HL-60/S4 treated with phorbol 12-myristate 13-acetate at 8.2 ng/mL for 4 days and 3 days (cell line): ENCODE results near the gene CCER1.

Source experiments
- in situ Hi-C: fragments of 300-500 bp; cut with MboI; formaldehyde crosslinking; loops from 2 replicates; pipeline ENCODE4 v1.15.0; 2022; ENCODE audit warnings: low sequenced_read_pairs

The CCER1 gene

DNA sequence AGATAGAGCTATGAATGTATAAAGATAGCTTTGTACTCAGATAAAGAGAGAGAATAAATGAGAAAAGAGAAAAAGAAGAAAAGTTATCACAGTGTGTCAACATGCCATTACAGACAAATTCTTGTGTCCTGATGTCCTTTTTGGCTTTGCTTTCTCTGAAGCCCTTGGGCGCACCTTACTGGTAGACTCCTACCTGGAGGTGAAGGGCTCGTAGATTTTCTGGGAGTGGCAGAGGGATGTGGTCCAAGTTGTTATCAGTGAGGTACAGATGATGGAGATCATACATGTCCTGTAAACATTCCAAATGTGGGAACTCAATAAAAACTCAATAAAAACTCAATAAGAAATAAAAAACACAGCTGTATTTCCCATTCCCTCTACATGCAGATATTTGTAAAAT is 14.9 kb upstream of the CCER1 start:
- in situ Hi-C loops, result loop anchor here (25.0 kb wide), 1 partner anchor 1958 kb away; no protein-coding TSS in a partner anchor

DNA sequence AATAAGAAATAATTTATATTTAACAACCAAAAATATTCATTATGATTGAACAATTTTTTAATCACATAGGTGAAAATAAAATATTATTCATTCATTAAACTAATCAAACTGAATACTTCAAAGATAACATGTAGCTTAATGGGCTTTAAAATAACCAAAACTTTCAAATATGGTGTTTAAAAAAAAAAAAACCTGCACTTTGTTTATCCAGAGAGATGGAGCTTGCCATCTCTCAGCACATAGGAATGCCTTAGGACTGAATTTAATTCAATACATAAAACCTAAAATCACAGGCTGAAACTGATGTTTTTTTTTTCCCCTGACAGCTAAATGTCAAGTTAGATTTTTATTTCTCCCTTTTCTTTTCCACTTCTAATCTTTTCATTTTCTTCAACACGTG is 14.4 kb upstream of the CCER1 start:
- in situ Hi-C loops, result loop anchor here (25.0 kb wide), 1 partner anchor 1957 kb away; no protein-coding TSS in a partner anchor

DNA sequence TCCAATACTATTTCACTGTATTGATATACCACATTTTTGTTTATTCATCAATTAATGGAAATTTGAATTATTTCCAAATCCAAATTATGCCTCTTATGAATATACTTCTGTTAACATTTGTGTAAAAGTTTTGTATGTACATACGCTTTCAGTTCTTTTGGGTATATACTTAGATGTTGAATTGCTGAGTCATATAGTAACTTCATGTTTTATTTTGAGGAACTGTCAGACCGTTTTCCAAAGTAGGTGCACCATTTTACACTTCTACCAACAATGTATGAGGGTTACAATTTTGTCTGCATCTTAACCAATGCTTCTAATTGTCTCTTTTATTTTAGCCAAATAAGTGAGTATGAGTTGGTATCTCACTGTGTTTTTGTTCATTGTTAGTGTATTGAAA is 10.2 kb upstream of the CCER1 start:
- in situ Hi-C loops, result loop anchor here (25.0 kb wide), 1 partner anchor 1953 kb away; no protein-coding TSS in a partner anchor

DNA sequence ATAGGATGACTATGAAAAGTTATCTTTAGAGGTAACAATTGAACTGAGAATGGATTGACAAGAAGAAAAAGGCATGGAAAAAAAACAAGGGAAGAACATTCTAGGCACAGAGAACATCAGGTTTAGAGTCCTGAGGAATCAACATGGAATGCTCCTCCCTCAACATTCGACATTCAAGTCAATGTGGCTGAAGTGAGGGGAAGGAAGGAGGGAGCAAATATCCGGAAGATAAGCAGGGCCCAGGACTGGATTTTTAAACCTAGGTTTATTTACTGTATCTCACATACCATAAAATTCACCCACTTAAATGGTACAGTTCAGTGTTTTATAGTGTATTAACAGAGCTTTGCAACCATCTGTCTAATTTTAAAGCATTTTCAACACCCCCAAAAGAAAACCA is 9.6 kb upstream of the CCER1 start:
- in situ Hi-C loops, result loop anchor here (25.0 kb wide), 1 partner anchor 1952 kb away; no protein-coding TSS in a partner anchor

DNA sequence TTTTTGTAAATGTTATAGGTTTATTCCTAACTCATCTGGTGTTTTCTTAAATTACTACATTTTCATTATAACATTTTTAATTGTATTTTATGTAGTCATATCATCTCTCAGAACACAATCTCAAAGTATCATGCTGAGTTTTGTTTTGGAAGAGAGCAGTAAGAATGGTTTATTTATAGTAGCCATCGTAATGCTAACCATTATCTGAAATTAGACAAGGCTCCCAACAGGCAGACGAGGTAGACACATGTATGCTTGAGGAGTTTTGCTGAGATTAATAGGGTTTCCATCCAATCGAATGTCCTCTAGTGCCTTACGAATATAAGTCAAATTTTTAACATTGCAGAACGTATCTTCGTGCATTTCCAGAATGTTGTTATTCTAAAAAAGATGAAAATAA is 9.0 kb upstream of the CCER1 start:
- in situ Hi-C loops, result loop anchor here (25.0 kb wide), 1 partner anchor 1952 kb away; no protein-coding TSS in a partner anchor

DNA sequence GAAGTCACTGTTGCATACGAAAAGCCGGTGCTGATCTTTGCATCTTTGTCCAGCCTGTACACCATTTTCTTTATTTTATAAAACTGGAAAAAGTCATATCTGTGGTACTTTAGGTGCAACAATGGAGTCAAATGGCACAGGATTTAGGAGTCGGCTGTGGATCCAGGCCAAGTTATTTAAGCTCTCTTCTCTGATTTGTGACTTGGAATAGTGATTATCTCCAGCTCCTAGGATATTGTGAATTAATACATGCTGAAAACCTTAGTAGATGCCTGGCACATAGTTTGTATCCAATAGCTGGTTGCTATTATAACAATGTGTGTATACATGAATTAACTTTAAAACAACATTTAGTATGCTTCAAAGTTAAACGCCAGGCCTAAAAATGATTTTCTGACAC is 6.2 kb upstream of the CCER1 start:
- in situ Hi-C loops, result loop anchor here (25.0 kb wide), 1 partner anchor 1949 kb away; no protein-coding TSS in a partner anchor

DNA sequence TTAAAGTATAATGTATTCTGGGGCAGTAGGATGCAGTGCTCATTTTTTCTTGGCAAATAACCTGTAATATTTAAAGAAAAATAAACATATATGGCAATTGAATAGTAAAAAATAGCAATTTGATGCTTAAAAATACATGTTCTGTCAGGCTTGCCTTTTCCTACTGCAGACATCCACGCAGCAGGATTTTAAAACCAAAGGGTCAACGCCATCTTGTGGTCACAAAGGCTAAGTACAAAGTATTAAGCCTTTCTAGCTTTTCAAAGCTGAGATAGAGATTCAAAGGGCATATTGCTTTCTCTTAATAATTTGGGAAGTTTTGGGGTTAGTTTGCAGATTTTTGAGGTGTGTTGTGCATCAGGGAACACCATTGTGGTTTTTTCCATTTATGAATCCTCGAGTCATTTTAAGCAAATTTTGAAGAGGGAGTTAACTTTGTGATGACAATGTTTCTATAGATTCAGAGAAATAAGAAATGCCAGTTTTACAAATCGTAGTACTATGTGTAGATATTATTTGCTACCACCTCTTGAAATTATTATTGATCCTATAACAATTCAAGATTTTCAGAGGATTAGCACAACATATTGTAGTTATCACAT is 4.7 kb upstream of the CCER1 start:
- in situ Hi-C loops, result loop anchor here (25.0 kb wide), 1 partner anchor 1947 kb away; no protein-coding TSS in a partner anchor

DNA sequence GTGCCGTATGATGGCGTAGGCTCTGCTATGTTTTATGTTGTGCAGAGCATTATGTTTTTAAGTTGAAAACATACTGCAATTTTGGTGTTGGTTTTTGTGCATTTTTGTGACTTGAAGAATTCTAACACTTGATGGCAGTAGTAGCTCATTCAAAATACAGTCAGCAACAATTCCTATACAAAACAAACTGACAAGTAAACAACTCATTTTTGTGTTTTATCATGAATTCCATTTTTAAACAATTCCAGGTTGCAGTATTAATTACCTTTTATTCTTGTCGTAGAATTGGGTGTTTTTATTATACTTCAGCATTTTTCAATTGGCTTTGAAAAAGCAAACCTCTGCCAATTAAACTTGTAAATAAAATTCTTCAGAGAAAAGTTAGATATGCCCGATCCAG is 4.1 kb upstream of the CCER1 start:
- in situ Hi-C loops, result loop anchor here (25.0 kb wide), 1 partner anchor 1947 kb away; no protein-coding TSS in a partner anchor

DNA sequence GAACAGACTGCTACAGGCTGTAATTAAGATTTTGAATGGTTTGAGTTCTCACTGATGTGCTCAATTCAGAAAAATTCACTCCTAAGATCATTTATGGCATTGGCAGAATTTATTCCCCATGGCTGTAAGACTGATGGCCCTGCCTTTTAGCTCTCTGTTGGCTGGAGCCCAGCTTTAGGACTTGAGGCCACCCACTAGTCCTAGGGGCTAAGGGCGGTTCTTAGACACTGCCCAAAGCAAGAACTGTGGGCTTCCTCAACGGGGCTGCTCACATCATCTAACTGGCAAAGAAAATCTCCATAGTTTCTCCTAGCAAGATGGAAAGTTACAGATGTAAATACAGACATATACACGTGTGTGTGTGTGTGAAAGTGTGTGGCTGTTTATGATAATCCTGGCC is 3.4 kb upstream of the CCER1 start:
- in situ Hi-C loops, result loop anchor here (25.0 kb wide), 1 partner anchor 1946 kb away; no protein-coding TSS in a partner anchor

DNA sequence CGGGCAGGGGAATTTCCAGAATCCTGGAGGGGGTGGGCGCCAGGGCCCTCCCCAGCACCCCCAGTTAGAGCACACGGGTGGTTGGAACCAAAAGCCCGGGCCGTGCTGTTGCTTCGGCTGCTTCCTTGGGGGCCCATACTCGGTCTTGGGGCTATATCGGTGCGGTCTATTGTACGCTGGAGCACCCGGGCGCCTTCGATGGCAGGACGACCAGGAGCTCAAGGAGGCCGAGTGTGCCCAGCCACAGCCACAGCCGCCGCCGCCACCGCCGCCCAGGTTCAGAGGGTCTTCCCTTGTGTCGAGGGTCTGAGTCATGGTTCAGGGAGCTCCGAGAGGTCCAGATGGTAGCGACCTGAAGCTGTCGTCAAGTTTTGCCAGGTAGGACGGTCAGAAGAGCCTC is 548 bp downstream of the CCER1 start:
- in situ Hi-C loops, result loop anchor here (25.0 kb wide), 1 partner anchor 1942 kb away; no protein-coding TSS in a partner anchor

DNA sequence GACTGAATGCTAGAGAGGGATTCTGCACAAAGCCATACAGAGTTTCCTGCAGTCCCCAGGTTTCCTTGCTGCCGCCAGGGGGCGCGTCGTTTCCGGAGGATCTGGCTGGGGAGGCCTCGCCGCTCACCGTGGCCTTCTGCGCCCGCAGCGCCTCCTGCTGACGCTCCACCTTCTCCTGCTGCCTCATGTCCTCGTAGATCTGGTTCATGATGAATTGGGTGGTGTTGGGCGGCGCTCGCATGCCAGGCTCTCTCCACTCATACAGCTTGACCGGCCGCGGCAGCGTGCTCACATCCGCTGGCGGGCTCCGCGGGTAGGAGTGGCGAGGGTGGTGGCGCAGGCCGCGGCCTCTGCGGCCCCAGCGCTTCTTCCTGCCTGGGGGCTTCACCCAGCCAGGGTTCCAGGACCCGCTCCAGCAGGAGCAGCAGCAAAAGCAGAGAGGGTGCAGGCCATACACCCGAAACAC is 987 bp downstream of the CCER1 start:
- in situ Hi-C loops, result loop anchor here (25.0 kb wide), 1 partner anchor 1942 kb away; no protein-coding TSS in a partner anchor

DNA sequence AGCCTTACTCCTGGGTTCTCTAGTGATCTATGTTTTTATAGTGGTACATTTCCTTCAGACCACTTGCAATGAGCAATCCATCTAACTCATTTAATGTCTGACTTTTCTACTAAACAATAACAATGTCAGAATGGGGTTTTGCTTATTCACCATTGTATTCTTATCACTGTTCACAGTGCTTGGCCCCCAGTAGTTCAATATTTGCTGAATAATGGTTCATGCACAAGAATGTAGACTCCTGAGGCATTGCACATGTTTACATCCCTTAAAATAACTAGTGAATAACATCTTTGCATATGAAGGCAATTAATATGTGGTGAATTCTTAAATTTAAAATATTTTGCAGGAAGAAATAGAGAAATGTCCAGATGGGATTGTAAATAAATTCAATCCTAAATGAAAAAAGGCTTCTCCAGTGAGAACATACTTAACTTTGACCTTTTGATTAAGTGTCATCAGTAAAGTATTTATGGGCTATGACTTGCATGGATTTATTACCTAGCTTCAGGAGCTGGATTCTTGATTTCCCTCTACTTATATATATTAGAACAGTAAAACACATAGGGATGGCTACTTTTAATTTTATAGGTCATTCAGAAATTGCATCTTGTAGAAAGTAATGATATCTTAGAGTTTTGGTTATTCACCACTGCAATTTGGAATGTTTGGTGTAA is 3.4 kb downstream of the CCER1 start:
- in situ Hi-C loops, result loop anchor here (25.0 kb wide), 1 partner anchor 1939 kb away; no protein-coding TSS in a partner anchor

DNA sequence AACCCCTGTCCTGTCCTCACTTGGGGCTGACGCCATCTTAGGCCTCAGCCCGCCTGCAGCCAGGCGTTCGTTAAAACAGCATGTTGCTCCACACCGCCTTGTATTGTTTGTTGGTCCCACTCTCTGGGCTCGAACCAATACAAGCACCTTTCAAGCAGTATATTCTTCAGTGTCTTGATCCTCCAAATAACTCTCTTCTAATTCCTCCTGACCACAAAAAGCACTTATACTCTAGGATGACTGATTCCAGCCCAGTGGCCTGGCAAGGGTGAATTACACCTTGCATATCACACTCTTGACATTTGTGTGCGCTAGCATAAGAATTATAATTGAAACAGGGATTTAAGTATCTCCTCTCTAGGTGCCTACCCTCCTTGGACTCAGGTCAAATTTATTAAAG is 7.1 kb downstream of the CCER1 start:
- in situ Hi-C loops, result no loop called here

DNA sequence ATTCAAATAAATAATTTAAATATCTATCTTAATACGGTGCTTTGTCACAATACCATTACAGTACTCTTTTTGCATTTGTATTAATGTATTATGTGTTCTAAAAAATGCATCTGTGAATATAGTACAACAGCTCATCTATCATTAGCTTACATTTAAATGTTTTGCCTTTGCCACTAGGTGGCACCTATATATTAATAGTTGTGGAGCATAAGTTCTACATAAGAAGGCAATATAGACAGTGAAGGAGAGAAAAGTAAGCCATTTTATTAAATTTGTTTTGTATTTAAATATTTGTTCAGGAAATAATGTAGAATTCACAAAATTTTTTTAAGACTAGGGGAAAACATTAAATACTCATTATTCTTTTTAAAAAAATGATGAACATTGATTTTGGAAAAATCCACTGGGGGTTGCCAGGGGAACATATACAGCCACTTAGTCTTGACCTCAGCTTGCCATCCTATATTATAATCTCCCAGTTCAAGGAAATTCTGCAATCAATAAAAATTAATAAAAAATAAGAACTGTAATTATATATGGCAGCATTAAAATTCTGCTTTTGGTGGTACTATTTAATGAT is 9.8 kb downstream of the CCER1 start:
- in situ Hi-C loops, result no loop called here

DNA sequence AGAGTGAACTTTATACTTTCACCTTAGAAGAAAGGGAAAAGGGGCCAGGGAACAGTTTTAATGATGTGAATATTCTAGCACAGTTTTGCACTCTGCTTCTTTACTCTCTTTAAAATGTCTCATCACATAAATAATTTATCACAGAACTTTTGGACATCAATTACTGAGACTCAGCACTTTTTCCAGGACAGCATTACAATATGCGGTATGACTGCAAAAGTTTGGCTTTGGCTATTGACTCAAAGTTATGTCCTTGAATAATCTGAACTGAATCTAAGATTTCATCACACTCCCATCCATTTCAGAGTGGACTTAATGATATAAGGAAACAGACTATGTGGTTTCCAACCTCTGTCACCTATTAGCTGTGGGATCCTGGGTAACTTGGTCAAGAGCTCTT is 11.7 kb downstream of the CCER1 start:
- in situ Hi-C loops, result no loop called here

DNA sequence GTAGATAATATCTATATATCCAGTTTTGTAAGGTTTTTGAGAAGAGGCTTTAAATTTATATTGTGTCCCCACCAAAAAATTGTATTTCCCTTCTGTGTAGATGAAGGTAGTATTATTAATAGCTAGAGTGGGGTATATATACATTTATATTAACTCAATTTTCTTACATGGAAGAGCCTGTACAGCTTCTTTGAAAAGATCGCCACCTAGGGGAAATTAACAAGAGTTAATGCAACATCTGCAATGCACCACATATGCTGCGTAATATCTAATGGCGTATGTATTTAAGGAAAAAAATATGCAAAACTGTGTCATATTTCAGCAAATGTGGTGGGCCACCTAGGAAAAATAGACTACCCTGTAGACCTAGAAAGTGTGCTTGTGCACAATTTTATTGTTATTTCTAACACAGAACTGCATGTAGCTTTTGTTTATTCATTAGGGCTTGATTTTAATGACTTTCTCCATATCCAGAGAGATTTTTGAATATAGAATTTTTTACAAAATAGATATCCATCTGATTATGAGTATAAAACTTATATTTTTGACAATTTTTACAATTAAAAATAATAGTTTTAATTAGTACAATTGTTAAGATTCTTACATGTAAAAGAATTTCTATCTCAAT is 14.0 kb downstream of the CCER1 start:
- in situ Hi-C loops, result no loop called here

DNA sequence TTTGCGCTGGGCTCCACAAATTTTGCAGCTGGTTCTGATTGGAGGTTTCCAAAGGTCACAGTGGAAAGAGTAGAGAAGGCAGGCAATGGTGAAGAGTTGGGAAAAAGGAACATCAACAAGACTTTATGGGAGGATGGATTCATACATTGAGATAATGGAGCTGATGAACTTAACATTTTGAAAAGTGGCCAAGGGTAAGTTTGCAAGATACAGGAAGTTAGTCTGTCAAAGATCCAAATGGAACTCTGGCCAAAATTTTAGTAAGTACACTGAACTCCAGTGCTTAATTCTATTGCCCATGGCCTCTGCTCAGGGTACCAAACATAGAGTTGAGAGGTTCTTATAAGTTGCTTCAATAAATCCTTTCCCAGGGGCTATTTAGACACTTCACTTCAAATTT is 15.6 kb downstream of the CCER1 start:
- in situ Hi-C loops, result no loop called here

DNA sequence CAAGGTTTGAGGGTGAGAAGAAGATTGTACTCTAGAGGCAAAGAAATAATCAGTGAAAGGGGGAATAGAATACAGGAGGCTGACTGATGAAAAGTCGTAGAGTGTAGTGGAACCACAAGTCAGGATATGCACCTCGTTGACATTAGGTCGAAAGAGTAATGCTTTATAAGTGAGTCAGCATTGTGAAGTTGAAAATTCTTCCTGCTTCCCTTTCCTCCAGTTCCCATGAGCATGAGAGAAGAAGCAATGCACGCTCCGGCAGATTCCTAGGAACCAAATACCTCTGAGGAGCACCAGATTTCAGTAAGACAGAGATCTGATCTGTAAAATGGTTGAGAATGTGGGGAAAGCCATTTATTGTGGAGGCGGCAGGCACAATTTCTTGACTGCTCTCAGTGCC is 16.5 kb downstream of the CCER1 start:
- in situ Hi-C loops, result no loop called here

DNA sequence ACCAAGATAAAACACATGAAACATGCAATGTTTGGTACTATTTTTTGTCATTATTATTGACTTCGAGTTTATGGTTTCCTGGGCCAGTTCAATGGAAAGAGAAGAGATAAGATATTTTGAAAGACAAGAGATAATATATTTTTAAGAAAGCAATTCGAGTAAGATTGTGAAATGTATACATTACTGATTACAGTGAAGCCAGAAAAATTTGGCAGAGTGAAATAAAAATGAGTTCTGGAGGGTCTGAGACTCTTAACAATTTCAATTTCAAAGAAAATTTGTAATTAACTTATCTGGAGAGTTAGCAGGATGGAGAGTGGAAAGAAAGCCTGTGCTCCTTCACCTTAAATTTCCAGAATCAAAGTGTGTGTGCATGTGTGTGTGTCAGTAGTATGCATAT is 17.3 kb downstream of the CCER1 start:
- in situ Hi-C loops, result no loop called here

DNA sequence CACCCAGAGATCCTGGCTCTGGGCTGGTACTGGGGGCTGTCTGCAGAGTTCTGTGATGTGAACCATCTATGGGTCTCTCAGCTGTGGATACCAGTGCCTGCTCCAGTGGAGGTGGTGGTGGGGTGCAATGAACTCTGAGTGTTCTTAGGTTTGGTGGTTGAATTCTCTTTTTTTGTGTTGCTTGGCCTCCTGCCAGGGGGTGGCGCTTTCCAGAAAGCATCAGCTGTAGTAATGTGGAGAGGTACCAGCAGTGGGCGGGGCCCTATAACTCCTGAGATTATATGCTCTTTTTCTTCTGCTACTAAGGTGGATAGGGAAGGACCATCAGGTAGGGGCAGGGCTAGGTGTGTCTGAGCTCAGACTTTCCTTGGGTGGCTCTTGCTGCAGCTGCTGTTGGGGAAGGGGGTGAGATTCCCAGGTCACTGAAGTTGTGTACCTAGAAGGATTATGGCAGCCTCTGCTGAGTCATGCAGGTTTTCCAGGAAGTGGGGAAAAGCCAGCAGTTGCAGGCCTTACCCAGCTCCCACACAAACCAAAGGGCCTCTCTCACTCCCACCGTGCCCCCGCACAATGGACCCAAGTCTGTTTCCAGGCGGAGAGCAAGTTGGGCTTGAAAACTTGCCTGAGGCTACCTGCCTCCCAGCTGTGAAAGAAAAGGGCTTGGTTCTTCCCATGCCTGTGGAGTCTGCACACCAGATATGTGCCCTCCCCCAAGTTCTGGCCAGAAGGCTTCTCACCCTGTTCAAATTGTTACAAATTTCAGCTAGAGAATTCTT is 18.6 kb downstream of the CCER1 start:
- in situ Hi-C loops, result no loop called here
